T-helper 2 cell (primary cell): ENCODE results near the gene RBFOX1.

Source experiments
- DNase-seq, 5 experiments: peaks; one replicate each; pipeline versions ENCODE4 v3.0.0 to v3.0.0-alpha.2; 2012 to 2022

RBFOX1 gene

DNA sequence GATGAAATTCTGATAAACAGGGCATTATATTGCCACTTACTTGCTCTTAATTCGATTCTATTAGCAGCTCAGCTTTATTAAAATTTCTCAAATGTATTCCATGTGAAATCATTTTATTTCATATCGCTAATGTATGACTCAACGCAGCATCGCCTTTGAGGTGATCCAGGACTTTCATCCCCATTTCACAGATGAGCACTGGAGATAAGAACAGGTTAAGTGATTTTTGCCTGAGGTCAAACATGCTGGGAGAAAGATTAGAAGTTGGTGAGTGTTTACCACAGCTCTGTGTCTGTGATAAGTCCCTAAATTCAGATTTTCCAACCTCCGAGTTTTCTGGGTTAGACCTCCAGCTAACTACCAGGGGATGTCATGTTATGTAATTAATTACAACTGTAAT, 43.6 kb downstream of the RBFOX1 start:
- no peak for DNase-seq

DNA sequence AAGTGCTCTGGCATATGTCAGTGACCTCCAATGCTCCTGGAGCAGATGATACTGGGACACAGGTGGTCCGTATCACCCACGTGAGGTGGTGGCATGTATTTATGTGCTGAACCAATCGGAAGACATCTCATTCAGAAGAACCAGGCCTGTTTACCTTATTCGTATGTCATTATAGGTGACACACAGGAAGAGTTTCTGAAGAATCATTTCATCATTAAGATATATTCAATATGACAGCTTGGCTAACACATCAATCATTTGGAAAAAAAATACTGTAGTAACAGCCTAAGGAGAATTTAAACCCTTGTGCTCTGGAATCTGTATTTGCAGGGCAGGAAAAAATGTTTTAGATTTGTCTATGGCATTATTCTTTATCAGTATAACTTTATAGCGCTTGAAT, 44.6 kb downstream of the RBFOX1 start:
- no peak for DNase-seq

DNA sequence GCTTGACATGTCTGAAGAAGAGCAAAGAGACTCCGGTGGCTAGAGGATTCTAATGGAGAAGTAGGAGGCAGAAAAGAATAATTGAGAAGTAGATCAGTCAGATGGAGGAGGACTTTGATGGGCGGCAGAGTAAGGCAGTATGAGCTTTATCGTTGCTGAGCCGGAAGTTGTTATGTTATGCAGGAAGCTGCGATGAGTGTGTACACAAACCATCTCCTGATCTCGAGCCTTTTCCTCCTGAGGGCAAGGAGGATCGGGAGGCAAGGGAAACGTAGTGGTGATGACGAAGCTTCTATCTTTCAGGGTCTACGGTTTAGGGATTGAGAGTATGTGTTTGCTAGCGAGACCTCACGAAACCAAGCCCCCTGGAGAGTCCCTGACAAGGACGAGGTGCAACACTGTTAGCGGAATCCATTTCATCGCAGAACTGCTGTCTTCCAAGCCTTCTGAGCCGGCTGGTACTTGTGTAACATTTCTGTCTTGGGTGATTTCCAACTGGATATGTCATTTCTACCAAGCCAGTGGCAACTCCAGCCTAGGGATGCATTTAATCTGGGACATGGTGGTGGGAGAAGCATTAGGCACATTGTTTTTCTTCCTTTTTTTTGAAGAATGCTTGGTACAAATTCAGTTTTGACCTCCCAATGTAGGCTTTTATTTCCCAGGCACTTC, 45.5 kb downstream of the RBFOX1 start:
- no peak for DNase-seq

DNA sequence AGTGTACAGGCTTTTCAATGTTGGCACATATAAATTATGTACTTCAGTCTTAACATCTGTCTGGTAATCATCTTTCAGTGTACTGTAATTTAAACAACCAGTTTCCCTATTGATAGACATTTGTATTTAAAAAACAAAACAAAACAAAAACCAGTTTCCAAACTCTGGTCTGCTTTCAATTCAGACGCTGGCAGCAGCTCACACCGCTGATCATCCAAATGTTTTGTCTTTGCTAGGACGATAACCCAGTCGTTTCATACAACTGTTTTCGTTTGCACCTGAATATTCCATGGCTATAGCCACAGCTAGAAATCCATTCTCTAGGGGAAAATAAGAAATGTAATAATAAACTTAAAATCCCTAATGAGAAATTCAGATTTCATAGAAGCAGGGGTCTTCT, 47.8 kb downstream of the RBFOX1 start:
- no peak for DNase-seq

DNA sequence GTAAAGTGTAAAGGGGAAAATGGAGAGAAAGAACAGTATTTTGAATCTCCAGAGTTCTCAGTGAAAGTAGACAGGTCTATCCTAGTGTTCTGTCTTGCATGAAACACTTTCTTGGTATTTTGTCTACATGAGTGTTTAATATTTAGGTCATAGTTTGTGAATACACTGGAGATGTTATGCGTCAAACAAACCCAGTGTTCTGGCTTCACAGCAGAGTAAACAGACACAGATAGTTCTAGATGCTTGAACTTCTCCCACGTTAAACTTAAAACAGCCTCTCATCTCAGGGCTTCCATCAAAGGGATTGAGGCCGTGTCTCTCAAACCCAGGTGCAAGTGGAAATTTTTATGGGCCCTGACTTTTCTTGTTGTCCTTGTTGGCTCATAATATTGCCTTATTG, 48.3 kb downstream of the RBFOX1 start:
- DNase-seq, result no peak

DNA sequence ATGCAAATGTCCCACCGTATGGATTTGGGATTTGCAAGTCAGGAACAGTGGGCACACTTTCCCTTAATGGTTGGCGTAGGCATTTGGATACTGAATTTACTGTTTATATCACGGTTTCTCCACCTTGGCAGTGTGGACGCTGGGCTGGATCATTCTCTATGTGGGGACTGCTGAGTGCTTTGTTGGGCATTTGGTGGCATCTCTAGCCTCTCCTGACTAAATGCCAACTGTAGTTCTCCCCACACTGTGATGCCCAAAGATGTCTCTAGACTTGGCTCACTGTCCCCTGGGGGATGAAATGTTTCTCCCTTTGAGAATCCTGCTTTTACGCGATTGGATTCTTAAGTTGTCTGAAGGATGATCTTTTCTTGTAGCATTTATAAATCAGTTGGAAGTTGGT, 49.0 kb downstream of the RBFOX1 start:
- DNase-seq, result no peak

DNA sequence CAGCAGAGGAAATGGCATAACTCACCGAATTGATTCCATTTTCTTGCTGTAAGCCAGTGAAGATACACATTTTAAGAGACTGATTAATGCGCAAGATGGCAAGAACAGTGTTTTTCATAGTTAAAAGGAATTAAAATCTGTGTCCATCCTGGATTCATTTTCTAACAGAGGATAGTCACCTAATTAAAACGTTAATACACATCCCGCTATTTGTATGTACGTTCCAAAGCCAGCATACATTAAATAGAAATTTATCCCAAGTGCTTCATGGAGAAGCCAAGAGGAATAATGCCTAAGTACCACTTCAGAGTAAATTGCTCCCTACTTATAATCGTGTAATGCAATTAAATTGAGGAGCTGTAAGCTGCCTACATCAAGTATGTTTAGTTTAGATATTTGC, 49.9 kb downstream of the RBFOX1 start:
- no peak for DNase-seq

DNA sequence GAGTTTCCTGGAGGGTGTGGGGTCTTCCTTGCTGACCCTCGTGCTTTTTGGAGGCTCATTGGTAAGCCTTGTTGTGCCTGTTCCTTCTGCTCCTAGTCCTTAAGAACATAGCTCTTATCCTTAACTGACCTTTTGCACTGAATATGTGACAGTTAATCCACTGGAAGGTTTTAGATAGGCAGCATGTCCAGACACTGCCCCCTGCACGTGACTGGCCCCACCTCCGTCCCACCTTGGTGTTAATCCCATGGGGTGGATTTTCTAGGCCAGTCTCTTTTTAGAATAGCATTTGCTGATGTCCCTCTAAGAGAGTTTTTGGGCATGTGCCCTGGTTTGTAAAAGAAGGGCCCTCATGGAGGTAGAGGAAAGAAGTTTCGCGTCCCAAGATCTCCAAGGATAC, 58.3 kb downstream of the RBFOX1 start:
- no peak for DNase-seq

DNA sequence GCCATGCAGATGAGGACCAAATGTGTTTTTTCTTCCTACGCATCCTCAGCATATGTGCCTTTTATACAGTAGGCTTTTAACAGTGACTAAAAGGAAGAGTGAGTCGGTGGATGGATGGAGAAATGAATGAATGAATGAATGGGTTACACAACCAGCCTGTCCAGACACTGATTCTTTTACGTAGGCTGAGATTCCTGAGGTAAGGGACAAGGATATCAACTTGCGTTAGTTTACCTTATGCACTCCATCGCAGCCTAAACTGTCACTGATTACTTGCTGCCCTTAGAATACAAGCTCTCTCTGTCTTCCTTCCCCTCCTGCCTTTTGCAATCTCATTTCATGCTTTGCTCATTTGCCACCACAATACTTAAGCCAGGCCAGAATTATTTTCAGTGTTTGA, 59.0 kb downstream of the RBFOX1 start:
- DNase-seq, result no peak

DNA sequence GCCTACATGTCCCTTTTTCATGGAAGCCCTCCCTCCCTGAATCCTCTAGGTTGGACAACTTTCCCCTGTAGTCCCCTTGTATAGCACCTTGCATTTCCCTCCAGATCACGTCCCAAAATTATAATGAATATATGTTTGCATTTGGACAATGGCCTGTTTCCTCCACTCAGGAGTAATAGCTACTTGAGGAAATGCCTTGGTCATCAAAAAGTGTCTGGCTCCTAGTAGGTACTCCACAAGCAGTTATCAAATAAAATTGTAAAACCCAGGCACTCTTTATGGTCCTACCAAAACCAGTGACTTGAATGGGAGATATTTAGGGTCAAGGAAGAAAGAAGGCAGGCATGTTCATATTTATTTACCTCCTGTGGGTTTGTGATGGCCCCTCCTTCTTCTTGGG, 59.6 kb downstream of the RBFOX1 start:
- no peak for DNase-seq

DNA sequence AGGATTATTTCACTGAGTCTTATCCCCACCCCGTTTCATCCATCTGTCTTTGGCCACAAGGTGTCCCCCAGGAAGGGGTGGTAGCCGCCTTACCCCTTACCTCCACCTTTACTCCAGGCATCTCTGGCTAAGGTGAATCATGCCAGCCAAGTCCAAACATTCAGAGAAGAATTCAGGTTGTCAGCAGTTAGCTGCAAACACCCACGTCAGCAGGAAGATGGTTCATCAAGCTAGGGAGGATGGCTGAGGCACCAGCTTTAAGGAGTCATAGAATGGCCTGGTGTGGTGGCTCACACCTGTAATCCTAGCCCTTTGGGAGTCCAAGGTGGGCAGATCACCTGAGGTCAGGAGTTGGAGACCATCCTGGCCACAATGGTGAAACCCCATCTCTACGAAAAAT, 61.0 kb downstream of the RBFOX1 start:
- DNase-seq, result no peak

DNA sequence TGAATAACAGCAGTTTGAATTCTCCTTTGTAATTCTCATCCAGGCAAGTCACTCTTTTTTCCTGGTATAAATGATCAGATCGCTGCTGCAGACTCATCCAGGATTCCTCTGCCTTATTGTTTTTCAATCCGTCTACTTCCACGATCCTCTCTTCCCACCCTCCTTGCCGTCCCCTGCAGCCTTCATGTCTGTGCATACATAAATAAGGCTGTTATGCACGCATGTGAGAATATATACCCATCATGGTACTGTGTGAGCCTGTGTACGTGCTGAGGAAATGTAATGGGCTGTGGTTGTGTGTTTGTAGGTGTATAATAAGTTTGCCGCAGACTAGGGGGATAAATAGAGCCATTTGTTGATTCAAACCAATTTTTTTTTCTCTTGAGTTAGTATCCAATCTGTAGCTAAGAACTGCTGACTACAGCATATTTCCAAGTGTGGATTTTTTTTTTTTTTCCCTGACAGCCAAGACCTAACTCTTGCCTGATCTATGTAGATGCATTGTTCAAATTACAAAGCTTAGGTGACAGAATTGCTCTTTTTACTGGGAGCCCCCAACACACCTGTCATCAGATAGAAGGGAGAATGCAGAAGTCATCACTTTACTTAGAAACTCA, 62.2 kb downstream of the RBFOX1 start:
- DNase-seq, result no peak

DNA sequence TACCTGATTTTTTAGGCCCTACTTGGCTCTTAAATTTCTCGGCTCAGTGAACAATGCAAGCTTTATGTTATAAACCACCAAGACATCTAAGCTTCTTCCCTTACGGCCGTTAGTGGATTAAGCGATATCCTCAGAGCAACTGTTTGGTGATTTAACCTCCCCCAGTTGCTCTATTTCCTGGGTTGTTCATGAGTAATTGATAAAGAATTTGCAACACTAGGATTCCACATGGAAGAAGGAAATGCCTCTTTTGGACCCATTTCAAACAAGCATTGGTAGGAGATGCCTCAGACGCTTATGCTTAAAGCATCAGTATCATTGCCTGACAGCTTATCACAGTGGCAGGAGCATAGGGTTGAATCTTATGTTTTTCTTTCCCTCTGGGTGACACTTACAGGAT, 65.3 kb downstream of the RBFOX1 start:
- DNase-seq, result no peak

DNA sequence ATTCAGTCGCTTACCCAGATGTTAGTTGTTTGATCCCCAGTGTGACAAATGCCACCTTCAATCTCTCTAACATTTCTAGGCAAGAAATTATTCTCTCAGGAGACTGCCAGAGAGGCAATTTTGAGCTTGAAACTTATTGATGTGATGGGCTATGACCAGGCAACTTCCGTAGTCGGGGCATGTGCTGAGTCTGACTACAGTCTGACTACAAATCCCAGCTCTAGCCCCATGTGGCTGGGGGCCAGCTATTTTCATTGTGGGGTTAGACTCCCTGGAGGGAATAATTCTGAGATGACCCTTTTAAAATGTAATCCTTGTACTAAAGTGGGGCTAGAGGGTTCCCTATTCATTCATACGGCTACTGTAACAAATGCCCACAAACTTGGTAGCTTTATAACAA, 65.9 kb downstream of the RBFOX1 start:
- no peak for DNase-seq

DNA sequence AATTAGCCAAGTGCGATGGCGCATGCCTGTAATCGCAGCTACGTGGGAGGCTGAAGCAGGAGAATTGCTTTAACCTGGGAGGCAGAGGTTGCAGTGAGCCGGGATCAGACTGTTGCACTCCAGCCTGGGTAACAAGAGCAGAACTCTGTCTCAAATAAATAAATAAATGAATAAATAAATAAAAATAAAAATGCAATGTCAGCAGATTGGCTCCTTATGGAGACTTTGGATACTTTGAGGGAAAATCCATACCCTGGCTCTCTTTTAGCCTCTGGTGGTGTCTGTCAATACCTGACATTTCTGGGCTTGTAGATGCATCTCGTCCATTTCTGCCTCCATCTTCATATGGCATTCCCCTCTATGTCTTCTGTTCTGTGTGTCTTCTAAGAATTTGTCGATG, 66.7 kb downstream of the RBFOX1 start:
- no peak for DNase-seq

DNA sequence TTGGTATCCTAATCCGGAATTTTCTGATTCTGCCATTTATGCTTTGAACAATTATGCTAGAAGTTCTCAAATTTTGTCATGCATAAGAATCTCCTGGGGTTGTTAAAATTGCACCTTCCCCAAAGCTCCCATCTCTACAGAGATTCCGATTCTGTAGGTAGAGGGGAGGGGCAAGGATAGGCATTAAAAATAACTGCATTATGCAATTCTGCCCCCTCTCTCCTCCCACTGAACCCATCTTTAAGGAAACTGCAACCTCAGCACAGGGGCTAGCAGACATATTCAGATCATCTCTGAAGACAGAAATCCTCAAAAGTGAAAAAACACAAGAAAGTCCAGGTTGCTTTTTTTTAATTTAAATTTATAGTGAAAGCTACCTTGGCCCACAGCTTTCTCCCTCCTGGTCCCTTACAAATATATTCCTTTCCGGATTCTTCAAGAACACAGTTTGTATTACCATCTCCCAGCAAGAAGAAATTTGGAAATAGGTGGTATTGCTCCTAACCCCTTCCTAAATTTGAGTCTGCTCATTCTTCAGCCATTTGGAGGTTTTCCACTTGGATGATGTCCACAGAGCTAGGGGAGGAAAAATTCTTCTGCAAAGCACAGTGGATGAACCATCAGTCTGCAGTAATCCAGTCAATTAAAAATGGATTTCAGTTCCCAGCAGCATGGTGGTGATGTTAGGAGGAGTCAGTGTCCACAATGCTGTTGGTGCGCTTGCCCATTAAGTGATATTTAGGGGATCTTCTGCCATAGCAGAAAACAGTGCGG, 67.7 kb downstream of the RBFOX1 start:
- no peak for DNase-seq

DNA sequence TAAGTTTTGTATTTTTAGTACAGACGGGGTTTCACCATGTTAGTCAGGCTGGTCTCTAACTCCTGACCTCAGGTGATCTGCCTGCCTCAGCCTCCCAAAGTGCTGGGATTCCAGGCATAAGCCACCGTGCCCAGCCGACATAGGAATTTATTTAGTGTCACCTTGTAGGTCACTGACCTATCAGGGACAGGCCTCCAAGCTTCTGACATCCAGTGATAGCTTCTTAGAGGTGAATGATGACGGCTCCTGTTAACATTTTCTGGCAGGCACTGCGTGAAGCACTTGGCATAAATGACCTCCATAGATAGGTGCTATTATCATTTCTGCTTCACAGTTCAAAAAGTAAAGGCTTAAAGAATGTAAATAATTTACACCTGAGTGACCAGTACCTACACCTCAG, 71.6 kb downstream of the RBFOX1 start:
- DNase-seq, result no peak

DNA sequence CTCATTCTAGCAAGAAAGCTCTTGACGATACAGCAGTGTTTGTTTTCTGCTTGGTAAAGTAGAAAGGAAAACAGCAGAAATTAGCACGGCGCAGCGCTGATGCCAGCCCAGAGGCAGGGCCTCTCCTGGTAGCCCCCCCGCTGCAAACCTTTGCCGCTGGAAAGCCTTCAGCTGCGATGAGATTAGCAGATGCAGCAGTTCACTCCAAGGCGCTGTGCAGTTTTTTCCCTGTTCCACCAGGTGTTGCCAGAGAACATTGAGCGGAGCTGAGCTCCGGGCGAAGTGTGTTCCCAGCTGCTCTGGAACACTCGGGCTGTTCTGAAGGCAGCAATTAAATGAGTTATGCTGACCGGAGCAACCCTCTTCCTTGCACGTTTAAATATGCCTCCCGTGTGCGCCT, 72.5 kb downstream of the RBFOX1 start:
- no peak for DNase-seq

DNA sequence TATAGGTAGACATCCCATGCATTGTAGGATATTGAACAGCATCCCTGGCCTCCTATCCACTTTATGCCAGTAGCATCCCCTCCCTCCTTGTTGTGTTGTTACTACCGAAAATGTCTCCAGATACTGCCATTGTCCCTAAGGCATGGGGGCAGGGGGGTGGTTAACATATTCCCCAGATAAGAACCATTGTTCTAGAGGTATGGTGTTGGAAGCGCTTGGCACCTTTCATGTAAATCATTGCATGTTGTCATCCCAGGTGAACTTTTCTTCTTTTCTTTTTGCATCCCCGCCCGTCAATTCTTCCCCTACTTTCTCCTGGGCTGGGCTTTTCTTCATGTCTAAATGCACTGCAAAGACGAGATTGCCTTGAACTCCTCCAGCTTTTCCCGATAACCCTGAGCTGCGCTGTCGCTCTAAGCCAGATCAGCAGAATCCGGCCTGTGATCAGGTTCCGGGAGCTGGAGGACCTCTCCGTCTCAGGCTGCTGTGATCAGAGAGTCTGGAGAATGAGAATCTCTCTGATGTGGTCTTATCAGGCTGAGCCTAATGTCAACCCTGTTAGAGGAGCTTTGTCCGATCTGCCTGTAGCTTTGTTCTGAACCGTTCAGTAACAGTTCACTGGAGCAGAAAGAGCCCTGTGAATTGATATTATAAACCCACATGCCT, 76.2 kb downstream of the RBFOX1 start:
- no peak for DNase-seq

DNA sequence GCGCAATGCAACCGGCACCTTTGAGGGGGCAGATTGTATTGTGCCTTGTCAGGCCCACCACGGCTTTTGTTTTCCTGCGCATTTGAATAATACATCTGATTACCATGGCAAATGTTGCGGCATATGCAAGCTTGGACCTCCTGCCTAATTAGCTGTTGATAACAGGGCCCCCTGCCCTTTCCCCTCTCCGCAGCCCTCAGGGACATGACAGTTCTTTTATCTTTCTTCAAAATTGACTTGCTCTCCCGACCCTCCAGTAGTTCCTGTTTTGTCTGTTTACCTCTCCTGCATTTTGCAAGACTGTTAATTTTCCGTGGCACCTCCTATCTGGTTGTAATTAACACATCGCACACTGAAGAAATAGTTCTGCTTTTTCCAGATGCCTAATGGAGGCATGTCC, 86.8 kb downstream of the RBFOX1 start:
- no peak for DNase-seq

DNA sequence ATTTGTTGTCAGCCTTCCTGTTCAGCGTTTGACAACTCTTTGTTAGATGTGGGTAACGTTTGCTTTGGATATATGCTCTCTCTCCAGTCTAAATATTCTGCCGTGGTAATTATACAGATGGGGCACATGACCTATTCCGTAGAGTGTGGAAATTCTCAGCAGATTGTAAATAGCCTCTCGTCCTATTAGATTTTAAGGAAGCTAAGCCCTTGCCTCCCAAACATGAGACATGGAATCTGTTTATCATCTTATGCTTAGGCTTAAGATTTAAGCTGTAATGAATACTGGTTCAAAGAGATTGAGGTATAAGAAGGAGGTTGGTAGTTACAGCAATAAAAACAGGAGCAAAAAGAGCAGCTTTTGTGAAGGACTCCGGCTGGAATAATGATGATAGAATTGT, 87.4 kb downstream of the RBFOX1 start:
- no peak for DNase-seq

DNA sequence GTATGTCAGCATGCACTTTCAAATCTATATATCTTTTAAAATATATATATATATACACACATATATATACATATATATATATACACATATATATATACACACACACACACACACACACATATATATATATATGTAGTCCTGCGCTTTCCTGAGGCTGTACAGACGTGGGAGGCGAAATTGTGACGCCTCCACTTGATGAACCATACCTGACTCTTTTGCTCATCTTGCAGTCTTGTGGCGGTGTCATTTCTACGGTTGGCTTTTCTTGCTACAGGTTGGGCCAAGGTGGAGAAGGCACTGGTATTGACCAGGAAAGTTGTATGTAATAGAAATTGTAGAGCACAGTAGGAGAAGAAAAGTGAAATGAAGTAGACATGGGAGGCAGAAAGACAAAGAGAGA, 88.2 kb downstream of the RBFOX1 start:
- DNase-seq, result no peak

DNA sequence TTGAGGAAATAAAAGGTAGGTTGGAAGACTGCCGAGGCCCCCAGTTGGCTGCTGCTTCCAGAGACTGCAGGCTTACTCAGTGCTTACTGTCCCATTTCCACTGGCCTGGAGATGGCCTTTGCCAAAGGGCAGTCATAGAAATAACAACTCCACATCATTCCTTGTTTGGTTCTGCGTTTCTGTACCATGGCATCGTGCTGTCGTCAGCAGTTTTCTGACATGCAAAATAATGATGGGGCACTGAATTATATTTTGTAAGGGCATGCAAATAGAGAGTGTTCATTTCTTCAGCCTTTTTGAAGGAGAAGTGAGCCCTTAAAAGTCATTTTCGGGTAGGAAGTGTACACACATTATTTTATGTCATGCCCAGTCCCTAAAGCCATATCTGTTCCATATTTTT, 88.9 kb downstream of the RBFOX1 start:
- no peak for DNase-seq
